ENCODE data around the gene NUAK2. TPM values are rescaled to one million over a fixed set of nuclear protein-coding genes. Genes with fewer than 3 reads are reported as not detected.

NUAK2 gene
- polyA plus RNA-seq, 3 donors = 9.1 to 44.9 (median 21.9) TPM

DNA sequence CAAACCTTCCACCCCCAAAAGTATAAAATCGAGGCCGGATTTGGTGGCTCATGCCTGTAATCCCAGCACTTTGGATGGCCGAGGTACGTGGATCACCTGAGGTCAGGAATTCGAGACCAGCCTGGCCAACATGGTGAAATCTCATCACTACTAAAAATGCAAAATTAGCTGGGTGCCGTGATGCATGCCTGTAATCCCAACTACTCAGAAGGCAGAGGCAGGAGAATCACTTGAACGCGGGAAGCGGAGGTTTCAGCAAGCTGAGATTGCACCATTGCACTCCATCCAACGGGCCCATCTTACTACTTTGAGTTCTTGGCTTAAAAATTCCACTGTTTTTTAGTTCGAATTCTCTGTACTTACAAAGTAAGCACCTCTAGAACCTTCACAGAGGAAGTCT, 24.2 kb upstream of the NUAK2 start:
- Histone ChIP-seq H3K4me2 (replicated peaks; ENCODE audit: extremely low read depth, low read length, poor library complexity, severe bottlenecking) (no peak overlapping the region), H3K36me3 (replicated peaks in 1 of 2; ENCODE audit: control insufficient read depth in 1 of 2, insufficient read depth in 2 of 2, low read length in 2 of 2) (no peaks in the 10 kb centered on the region), H3K27me3 (ENCODE audit: control insufficient read depth in 2 of 2, insufficient read depth in 2 of 2, low read length in 2 of 2) (peaks cover 46 to 53% of the 10 kb centered on the region in 2 donors), H3K9ac (ENCODE audit: insufficient read depth, low read length, poor library complexity, severe bottlenecking) (no peak overlapping the region), H3K4me1 (ENCODE audit: control insufficient read depth in 1 of 2, insufficient read depth in 2 of 2, low read length in 2 of 2) (peaks cover 9 to 16% of the 10 kb centered on the region in 2 donors), H4K20me1 (ENCODE audit: insufficient read depth, low read length) (no peaks in the 10 kb centered on the region), H3K4me3 (replicated peaks in 1 of 3; ENCODE audit: low read depth in 2 of 3, low read length in 3 of 3) (no peak overlapping the region), H3K79me2 (ENCODE audit: insufficient read depth, low read length) (no peaks in the 10 kb centered on the region), H3K9me3 (replicated peaks in 1 of 2; ENCODE audit: control insufficient read depth in 1 of 2, insufficient read depth in 1 of 2, low read length in 2 of 2) (peaks cover 0 to 6% of the 10 kb centered on the region in 2 donors), H2AFZ (ENCODE audit: insufficient read depth, low read depth, low read length, poor library complexity, severe bottlenecking) (no peak overlapping the region), H3K27ac (ENCODE audit: low read depth in 1 of 2, low read length in 2 of 2) (no peak overlapping the region)
- peak overlapping the region in 1 of 2 donors; percentile 75 for H3K4me3 Mint-ChIP-seq
- 88% methylated on average over 10 of the region's 11 CpGs for WGBS (ENCODE audit: insufficient coverage)
- peaks cover 0 to 12% (median 5%) of the 10 kb centered on the region in 7 donors for H3K9me3 Mint-ChIP-seq
- peaks cover 45 to 71% (median 56%) of the 10 kb centered on the region in 3 donors for H3K27me3 Mint-ChIP-seq (ENCODE audit: low read depth in 3 of 3)
- peaks cover 3 to 7% of the 10 kb centered on the region in 2 donors for H3K36me3 Mint-ChIP-seq
- H3K27ac Mint-ChIP-seq = no peak overlapping the region
- intact Hi-C loops (cut with micrococcal nuclease) = no loop called here
- TF ChIP-seq, protein P1, sequence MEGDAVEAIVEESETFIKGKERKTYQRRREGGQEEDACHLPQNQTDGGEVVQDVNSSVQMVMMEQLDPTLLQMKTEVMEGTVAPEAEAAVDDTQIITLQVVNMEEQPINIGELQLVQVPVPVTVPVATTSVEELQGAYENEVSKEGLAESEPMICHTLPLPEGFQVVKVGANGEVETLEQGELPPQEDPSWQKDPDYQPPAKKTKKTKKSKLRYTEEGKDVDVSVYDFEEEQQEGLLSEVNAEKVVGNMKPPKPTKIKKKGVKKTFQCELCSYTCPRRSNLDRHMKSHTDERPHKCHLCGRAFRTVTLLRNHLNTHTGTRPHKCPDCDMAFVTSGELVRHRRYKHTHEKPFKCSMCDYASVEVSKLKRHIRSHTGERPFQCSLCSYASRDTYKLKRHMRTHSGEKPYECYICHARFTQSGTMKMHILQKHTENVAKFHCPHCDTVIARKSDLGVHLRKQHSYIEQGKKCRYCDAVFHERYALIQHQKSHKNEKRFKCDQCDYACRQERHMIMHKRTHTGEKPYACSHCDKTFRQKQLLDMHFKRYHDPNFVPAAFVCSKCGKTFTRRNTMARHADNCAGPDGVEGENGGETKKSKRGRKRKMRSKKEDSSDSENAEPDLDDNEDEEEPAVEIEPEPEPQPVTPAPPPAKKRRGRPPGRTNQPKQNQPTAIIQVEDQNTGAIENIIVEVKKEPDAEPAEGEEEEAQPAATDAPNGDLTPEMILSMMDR (IDR thresholded peaks at IDR 0.05) = no peak
- peaks cover 23% of the 10 kb centered on the region for H3K4me1 Mint-ChIP-seq
- no peak for DNase-seq

DNA sequence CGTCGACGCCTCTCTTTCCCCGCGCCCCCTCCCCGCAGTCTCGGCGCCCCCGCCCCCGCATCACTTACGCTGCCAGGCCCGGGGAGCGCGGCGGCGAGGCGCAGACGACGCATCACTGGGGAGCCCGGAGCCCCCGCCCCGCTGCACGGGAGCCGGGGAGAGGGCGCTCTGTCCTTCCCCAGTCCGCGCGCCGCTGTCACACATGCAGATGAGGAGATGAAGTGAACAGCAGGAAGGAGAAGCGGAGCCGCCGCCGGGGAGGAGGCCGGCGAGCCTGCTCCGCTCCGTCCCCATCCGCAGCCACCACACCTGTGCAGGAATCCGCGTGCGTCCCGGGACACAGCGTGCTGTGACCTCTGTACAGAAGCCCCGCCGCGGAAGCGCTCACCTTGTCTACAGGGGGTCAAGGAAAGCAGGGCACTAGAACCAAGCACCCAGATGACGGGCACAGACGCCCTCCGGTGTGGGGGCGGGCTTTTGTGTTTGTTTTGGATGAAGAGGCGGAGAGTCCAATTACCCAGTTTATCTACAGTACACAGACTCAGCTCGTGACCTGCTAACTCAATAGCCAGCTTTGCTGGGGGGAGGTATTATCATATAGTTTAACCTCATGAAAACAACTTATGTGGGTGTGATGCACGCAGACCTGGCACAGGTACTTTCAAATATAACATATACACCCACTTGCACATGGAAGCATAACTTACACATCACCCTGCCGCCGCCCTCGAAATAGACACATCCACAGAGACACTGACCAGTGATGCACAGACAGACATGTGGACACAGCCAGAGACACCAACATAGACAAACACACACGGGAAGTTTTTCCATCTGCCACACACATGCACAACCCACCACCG, 22.8 kb upstream of the NUAK2 start:
- intact Hi-C loops (cut with micrococcal nuclease) = no loop called here
- Histone ChIP-seq H3K4me2 (replicated peaks; ENCODE audit: extremely low read depth, low read length, poor library complexity, severe bottlenecking) (peak overlapping the region; percentile 49), H3K36me3 (replicated peaks in 1 of 2; ENCODE audit: control insufficient read depth in 1 of 2, insufficient read depth in 2 of 2, low read length in 2 of 2) (no peaks in the 10 kb centered on the region), H3K79me2 (ENCODE audit: insufficient read depth, low read length) (no peaks in the 10 kb centered on the region), H3K4me1 (ENCODE audit: control insufficient read depth in 1 of 2, insufficient read depth in 2 of 2, low read length in 2 of 2) (peaks cover 7 to 14% of the 10 kb centered on the region in 2 donors), H4K20me1 (ENCODE audit: insufficient read depth, low read length) (no peaks in the 10 kb centered on the region), H3K27me3 (ENCODE audit: control insufficient read depth in 2 of 2, insufficient read depth in 2 of 2, low read length in 2 of 2) (peaks cover 46 to 53% of the 10 kb centered on the region in 2 donors), H3K4me3 (replicated peaks in 1 of 3; ENCODE audit: low read depth in 2 of 3, low read length in 3 of 3) (peak overlapping the region in 1 of 3 experiments; percentile 34), H3K27ac (ENCODE audit: low read depth in 1 of 2, low read length in 2 of 2) (no peak overlapping the region), H3K9ac (ENCODE audit: insufficient read depth, low read length, poor library complexity, severe bottlenecking) (peak overlapping the region; percentile 6), H3K9me3 (replicated peaks in 1 of 2; ENCODE audit: control insufficient read depth in 1 of 2, insufficient read depth in 1 of 2, low read length in 2 of 2) (peaks cover 0 to 6% of the 10 kb centered on the region in 2 donors), H2AFZ (ENCODE audit: insufficient read depth, low read depth, low read length, poor library complexity, severe bottlenecking) (no peak overlapping the region)
- TF ChIP-seq, protein P1 (IDR thresholded peaks at IDR 0.05) = no peak
- DNase-seq = peak in 2 of 3 donors; percentile 15 to 41
- H3K9me3 Mint-ChIP-seq = peaks cover 0 to 12% (median 5%) of the 10 kb centered on the region in 7 donors
- H3K27ac Mint-ChIP-seq = no peak overlapping the region
- H3K4me1 Mint-ChIP-seq = peaks cover 18% of the 10 kb centered on the region
- 8% methylated on average over 50 of the region's 59 CpGs for WGBS (ENCODE audit: insufficient coverage)
- H3K27me3 Mint-ChIP-seq (ENCODE audit: low read depth in 3 of 3) = peaks cover 47 to 69% (median 58%) of the 10 kb centered on the region in 3 donors
- H3K36me3 Mint-ChIP-seq = peaks cover 3 to 7% of the 10 kb centered on the region in 2 donors
- H3K4me3 Mint-ChIP-seq = peak overlapping the region; percentile 37 to 59
